ENCODE measurements around the gene MRPL51.

MRPL51 gene

DNA sequence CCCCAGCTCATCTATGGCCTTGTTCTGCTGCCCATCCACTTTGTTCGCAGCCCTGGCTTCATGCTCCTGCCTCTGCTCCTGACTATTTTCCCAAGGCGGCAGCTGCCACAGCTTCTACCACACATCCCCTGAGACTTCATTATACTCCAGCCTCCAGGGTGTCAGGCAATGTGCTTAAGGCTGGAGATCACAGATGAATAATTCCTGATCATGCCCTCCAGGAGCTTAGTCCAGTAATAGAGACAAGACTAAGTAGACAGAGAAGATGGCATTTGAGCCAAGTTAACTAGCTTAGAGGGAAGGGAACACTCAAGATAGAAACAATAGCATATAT lies 34.1 kb downstream of the MRPL51 start:
- DNase-seq = no peak

DNA sequence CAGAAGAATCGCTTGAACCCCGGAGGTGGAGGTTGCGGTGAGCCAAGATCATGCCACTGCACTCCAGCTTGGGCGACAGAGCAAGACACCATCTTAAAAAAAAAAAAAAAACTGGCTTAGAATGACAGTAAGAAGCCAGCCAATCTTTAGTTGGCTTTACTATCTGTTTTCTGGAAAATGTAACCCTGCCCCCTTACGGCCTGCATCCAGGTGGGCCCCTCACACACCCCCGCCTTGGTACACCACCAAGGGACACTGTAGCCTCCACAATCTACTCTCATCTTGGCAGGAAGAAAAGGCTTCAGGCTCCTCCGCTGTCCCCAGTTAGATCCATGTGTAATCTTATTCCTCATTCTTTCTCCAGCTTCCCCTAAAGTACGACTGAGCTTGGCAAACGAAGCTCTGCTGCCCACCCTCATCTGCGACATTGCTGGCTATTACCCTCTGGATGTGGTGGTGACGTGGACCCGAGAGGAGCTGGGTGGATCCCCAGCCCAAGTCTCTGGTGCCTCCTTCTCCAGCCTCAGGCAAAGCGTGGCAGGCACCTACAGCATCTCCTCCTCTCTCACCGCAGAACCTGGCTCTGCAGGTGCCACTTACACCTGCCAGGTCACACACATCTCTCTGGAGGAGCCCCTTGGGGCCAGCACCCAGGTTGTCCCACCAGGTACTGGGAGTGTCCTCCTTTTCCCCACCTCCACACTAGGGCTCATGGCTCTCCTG lies 34.6 kb downstream of the MRPL51 start:
- DNase-seq = no peak

DNA sequence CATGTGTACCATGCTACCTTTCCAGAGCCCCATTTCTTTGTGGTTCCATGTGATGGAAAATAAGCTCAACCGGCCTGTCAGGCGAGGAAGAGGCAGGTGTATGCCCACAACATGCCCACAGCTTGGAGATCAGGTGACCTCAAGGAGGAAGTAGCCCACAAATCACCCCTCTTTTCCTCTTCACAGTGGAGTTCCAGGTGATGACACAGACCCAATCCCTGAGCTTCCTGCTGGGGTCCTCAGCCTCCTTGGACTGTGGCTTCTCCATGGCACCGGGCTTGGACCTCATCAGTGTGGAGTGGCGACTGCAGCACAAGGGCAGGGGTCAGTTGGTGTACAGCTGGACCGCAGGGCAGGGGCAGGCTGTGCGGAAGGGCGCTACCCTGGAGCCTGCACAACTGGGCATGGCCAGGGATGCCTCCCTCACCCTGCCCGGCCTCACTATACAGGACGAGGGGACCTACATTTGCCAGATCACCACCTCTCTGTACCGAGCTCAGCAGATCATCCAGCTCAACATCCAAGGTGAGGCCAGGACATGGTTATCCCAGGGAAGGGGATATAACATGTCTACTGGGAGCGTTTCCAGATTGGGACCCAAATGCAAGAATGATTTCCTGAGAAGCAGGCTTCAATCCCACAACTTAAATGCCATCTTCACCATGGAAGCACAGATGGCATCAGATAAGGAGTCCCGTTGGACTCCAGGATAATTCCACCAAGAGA lies 35.7 kb downstream of the MRPL51 start:
- DNase-seq = no peak

DNA sequence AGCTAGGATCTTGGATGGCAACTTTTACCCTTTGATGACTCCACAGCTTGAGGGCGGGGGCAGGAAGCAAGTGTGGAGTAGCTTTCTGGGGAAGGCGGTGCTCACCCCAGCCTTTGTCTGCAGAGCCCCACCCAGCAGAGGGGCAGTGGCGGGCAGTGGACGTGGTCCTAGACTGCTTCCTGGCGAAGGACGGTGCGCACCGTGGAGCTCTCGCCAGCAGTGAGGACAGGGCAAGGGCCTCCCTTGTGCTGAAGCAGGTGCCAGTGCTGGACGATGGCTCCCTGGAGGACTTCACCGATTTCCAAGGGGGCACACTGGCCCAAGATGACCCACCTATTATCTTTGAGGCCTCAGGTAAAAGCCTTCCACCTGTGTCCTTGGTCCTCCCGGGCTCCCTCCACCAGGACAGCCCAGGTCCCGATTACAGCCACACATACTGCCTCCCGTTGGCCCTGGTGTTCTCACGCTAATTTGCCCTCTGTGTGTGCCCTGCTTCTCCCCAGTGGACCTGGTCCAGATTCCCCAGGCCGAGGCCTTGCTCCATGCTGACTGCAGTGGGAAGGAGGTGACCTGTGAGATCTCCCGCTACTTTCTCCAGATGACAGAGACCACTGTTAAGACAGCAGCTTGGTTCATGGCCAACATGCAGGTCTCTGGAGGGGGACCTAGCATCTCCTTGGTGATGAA lies 40.0 kb downstream of the MRPL51 start:
- no peak for DNase-seq

DNA sequence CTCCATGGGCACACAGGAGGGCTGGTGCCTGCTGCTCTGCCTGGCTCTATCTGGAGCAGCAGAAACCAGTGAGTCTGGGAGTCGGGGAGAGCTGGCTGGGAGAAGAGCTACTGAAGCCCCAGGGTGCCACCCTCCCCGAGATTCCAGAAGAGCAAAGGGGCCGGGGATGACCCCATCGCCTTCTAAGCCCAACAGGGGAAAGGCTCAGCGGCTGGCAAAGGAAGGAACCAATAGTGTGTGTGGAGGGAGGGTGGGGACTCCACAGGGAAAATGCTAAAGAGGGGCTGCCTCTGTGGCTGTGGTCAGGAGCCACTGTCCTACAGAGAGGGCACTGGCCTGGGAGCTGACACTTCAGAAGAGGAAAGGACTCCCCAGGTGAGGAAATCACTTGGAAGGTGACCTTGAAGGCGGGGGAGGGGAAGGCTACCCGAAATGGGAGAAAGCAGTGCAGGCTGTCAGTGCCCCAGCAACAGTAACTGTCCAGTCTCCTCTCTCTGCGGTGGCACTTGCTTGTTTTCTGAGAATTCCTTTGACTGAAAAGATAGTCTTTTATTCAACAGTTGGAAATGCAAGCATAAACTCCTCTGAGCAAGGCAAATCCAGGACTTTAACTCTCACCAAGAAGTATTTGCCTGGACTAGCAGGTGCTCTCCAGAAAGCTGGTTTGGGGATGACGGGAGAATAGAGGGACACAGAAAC lies 40.7 kb downstream of the MRPL51 start:
- no peak for DNase-seq

DNA sequence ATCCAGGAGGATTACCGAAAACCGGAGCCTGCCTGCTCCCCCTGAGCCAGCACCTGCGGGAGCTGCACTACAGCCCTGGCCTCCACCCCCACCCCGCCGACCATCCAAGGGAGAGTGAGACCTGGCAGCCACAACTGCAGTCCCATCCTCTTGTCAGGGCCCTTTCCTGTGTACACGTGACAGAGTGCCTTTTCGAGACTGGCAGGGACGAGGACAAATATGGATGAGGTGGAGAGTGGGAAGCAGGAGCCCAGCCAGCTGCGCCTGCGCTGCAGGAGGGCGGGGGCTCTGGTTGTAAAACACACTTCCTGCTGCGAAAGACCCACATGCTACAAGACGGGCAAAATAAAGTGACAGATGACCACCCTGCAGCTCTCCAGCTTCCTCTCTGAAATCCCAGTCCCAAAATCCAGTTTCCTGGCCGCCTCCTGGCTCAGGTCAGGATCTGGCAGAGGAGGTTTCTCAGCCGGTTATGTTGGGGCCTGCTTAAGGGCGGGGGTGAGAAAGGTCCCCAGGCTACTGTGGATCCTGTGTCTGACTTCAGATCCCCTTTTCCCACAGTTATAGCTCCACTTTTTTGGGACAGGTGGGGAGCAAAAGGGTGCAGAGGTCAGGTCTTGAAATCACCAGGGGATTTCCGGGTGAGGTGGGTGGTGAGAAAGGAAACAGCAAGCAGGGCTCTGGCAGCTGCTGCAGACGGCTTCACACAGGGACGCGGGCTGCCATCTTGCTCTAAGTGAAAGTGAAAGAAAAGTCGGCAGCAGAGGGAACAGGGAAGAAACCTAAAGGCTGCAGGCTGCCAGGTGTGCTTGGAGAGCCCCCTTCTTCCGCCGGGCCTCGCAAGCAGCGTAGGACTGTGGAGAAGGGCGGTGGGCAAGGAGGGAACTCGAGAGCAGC lies 41.5 kb downstream of the MRPL51 start, which contains the start of gene TAPBPL:
Gene TAPBPL, plus strand, starts transcription at position 695 of the 897 bp plus-strand sequence. CDS start 207 bp downstream, outside the sequence.
- peak; percentile 67 for DNase-seq

DNA sequence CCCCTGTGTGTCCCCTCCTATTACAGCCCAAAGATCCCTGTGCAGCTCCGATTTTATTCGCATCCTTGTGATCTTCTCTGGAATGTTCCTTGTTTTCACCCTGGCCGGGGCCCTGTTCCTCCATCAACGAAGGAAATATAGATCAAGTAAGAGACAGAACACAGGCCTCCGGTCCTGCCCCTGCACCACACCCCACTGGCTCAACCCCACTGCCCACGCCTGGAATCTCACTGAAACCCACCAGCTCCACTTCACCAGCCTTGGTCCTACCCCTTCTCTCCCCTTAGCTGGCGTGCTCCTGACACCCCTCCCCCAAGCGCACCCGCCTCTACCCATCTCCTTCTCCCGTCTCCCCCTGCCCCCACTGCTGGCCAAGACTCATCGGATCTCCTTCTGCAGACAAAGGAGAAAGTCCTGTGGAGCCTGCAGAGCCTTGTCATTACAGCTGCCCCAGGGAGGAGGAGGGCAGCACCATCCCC lies 42.2 kb downstream of the MRPL51 start:
- no peak for DNase-seq

DNA sequence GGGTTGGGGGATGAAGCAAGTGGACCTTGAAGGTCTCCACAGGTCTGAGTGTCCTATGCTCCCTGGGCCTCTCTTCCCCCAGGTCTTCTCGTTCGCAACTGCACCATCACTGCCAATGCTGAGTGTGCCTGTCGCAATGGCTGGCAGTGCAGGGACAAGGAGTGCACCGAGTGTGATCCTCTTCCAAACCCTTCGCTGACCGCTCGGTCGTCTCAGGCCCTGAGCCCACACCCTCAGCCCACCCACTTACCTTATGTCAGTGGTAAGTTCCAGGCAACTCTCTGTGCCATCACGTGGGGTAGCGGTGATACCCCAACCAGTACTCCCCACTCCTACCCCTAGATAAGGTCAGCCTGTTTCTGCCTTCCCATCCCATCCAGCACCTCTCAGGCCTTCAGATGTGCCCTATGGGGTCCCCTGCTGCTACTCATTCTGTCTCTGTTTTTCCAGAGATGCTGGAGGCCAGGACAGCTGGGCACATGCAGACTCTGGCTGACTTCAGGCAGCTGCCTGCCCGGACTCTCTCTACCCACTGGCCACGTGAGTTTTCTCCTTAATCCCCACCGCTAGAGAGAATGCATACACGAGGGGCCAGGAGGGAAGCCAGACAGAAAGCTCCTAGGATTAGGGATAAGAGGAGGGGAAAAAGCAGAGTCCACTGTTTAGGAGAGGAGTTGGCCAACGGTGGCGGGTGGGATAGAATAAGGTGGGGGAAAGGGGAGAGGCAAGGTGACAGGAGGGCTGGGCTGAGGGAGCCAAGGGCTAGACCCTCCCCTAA lies 42.8 kb downstream of the MRPL51 start:
- DNase-seq = no peak

DNA sequence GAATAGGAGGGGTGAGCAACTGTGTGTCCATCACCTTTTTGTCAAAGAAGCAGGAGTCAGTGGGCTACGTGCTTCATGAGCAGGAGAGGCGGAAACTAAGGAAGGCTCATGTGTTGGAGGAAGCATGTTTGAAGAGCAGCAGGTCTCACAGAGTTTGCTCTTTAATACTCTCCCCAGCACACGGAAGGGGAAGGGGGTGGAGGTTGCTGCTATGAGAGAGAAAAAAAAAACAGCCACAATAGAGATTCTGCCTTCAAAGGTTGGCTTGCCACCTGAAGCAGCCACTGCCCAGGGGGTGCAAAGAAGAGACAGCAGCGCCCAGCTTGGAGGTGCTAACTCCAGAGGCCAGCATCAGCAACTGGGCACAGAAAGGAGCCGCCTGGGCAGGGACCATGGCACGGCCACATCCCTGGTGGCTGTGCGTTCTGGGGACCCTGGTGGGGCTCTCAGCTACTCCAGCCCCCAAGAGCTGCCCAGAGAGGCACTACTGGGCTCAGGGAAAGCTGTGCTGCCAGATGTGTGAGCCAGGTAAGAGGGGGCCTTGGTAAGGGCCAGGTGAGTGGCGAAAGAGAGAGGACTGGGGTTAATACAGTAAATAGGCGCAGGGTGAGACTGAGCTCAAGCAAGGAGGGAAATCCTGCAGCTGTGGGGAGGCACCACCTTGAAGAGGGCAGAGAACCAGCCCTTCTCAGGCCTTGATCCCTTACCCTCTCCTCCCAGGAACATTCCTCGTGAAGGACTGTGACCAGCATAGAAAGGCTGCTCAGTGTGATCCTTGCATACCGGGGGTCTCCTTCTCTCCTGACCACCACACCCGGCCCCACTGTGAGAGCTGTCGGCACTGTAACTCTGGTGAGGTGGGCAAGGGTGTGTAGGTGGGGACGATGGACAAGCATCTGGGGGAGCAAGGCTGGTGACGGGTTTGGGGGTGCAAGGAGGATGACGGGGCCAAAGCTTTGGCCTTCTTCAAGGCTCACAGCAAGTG lies 48.1 kb downstream of the MRPL51 start, which contains the start of gene CD27:
Gene CD27, plus strand, starts transcription at position 252 of the 985 bp plus-strand sequence. Its CDS starts 141 bp downstream, at position 393.
- DNase-seq = no peak

DNA sequence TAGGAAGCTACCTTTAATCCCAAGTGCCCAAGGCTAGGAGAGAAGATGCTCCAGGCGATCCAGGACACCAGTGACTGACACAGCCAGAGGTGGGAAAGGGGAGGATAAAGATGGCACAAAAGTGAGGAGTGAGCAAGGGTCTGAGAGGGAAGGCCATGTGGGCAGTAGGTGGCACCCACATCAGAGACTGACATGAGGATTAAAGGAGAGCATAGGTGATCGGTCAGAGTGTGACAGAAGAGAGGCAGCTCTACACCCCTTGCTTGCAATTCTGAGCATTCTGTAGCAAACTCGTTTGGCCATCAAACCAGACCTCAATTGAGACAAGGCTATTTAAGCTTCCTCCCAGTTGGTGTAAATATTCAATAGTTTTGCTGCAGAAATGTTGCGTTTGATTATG lies 49.0 kb downstream of the MRPL51 start:
- no peak for DNase-seq

DNA sequence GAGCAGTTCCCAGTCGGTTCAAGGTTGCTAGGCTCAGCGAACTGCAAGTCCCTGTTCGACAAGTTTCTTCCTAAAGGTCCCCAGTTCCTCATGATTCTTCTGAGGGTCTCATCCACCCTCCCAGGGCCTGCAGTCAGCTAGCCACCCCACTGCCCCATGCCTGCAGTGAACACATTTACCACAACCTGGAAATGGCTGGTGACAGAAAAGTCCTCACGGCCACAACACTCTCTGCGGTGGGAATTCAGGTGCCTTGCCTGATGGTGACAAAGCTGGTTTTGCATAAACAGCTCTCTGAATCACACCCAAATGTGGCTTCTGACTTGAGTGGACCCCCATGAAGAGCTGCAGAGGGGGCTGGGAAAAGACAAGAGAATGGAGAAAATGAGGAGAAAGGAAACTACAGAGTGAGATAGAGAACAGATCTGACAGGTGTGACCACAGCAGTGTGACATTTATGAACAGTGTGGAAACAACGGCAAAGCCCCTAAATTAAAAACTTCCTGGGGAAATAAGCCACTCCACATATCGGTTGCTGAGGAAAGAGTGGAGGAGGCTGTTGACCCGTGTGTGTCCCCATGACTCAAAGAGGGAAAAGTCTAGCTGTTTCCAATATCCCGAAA lies 49.6 kb downstream of the MRPL51 start:
- DNase-seq = no peak

DNA sequence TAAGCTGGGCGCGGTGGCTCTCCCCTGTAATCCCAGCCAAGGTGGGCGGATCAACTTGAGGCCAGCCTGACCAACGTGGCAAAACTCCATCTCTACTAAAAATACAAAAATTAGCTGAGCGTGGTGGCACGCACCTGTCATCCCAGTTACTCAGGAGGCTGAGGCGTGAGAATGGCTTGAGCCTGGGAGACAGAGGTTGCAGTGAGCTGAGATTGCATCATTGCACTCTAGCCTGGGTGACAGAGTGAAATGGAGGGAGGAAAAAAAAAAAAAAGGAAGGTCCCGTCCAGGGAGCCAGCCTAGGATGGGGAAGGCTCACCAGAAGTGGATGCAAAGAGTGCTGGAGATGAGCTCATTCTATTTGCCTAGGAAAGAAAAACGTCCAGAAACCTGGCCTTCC lies 50.2 kb downstream of the MRPL51 start:
- no peak for DNase-seq

Data from activated effector memory CD4-positive, alpha-beta T cell treated with Interleukin-2 at 50 U/mL for 16 hours (primary cell).